GM12878 (cell line): ENCODE measurements around the gene ZNF334. TPM values are rescaled to one million over a fixed set of nuclear protein-coding genes. Genes with fewer than 3 reads are reported as not detected.

ENCODE experiments used
- ATAC-seq: fragments of 200-7000 bp; cut with Tn5 transposase; 3 replicates; pipeline ENCODE4 v1.9.1; 2020; ENCODE audit warnings: mild to moderate bottlenecking, moderate library complexity
- BruUV-seq: library from RNA; stranded (reverse); fragments of 400-500 nt; replicated peaks from 2 replicates; lab custom pipeline; 2021; lab: Mats Ljungman, UMichigan
- CTCF ChIA-PET: fragments of 300-600 bp; sonication (Branson Sonifier 250); formaldehyde crosslinking; extraction: SDS; loops from one replicate; lab custom pipeline; 2021; ENCODE audit warnings: inconsistent platforms; lab: Yijun Ruan, JAX
- POLR2A ChIA-PET: fragments of 350-600 bp; formaldehyde crosslinking; extraction: SDS; loops from one replicate; lab custom pipeline; 2021; ENCODE audit warnings: inconsistent platforms; lab: Charles Lee
- RAD21 ChIA-PET: fragments of 300-600 bp; sonication (Branson Sonifier 250); formaldehyde crosslinking; loops from one replicate; lab custom pipeline; 2023; ENCODE audit warnings: antibody characterized with exemption; ENCODE audit not compliant: unreplicated experiment; lab: Charles Lee
- SMC1A ChIA-PET: fragments of 300-600 bp; sonication (Branson Sonifier 250); formaldehyde crosslinking; loops from one replicate; lab custom pipeline; 2023; ENCODE audit not compliant: unreplicated experiment, uncharacterized antibody; lab: Charles Lee
- DNase-seq: peaks from one replicate; pipeline ENCODE4 v3.0.0-alpha.2; 2011; ENCODE audit warnings: low read depth, low spot score
- FAIRE-seq: peaks from 3 replicates; lab custom pipeline; 2011; peaks lifted over from hg19 to GRCh38; lab: Jason Lieb, UNC
- H2AFZ ChIP-seq: 2 replicates; pipeline ENCODE4 v1.6.0; 2011; ENCODE audit warnings: low read depth, low read length, control low read depth; ENCODE audit not compliant: control insufficient read depth
- H3K27ac ChIP-seq: 2 replicates; pipeline ENCODE4 v1.5.1; 2011; ENCODE audit warnings: control low read depth; ENCODE audit not compliant: control insufficient read depth, insufficient read depth
- H3K27me3 ChIP-seq, 2 experiments: replicated peaks in 1 of 2; 2 replicates each; pipeline versions ENCODE4 v1.6.0 to v1.6.1; 2011; ENCODE audit warnings: low read length in 1 of 2; ENCODE audit not compliant: control insufficient read depth in 2 of 2, insufficient read depth in 2 of 2
- H3K36me3 ChIP-seq, 2 experiments: 2 replicates each; pipeline ENCODE4 v1.5.1; 2011; ENCODE audit warnings: low read length in 1 of 2; ENCODE audit not compliant: control insufficient read depth in 2 of 2, insufficient read depth in 2 of 2
- H3K4me1 ChIP-seq: 2 replicates; pipeline ENCODE4 v1.6.1; 2011; ENCODE audit warnings: mild to moderate bottlenecking, low read length, moderate library complexity, mixed read lengths; ENCODE audit not compliant: control insufficient read depth, insufficient read depth
- H3K4me2 ChIP-seq: 2 replicates; pipeline ENCODE4 v1.6.0; 2011; ENCODE audit warnings: control low read depth; ENCODE audit not compliant: control insufficient read depth, insufficient read depth
- H3K4me3 ChIP-seq: fragments of 200-600 bp; sonication (generic); 2 replicates; pipeline ENCODE4 v1.5.1; 2016
- H3K79me2 ChIP-seq: 2 replicates; pipeline ENCODE4 v1.6.0; 2011; ENCODE audit warnings: low read length; ENCODE audit not compliant: control insufficient read depth, insufficient read depth
- H3K9ac ChIP-seq: 2 replicates; pipeline ENCODE4 v1.8.0; 2011; ENCODE audit warnings: low read length, control low read depth, mixed read lengths; ENCODE audit not compliant: control insufficient read depth, insufficient read depth
- H3K9me3 ChIP-seq: replicated peaks from 3 replicates; pipeline ENCODE4 v1.5.1; 2011; ENCODE audit warnings: mild to moderate bottlenecking, low read length; ENCODE audit not compliant: control insufficient read depth, insufficient read depth
- H4K20me1 ChIP-seq: 2 replicates; pipeline ENCODE4 v1.6.0; 2011; ENCODE audit not compliant: control insufficient read depth, insufficient read depth
- BACH1 ChIP-seq: fragments of 450-650 bp; IDR thresholded peaks from 2 replicates; pipeline ENCODE4 v1.6.1; 2017; ENCODE audit warnings: mild to moderate bottlenecking, borderline replicate concordance
- CBFB ChIP-seq: IDR thresholded peaks from 2 replicates; pipeline ENCODE4 v1.6.1; 2016; ENCODE audit warnings: antibody characterized with exemption, low read depth
- CREB1 ChIP-seq: IDR thresholded peaks from 2 replicates; pipeline ENCODE4 v1.6.1; 2012; ENCODE audit warnings: low read depth, mild to moderate bottlenecking, inconsistent platforms
- CREM ChIP-seq: IDR thresholded peaks from 2 replicates; pipeline ENCODE4 v1.6.1; 2014; ENCODE audit warnings: antibody characterized with exemption, low read depth
- EP300 ChIP-seq, 2 experiments: fragments of 150-350 bp in 1 of 2; IDR thresholded peaks; 2 replicates each; pipeline ENCODE4 v1.6.1; 2011 to 2012; ENCODE audit warnings: low read depth in 2 of 2, low read length in 2 of 2, borderline replicate concordance in 1 of 2, improper control_type of control experiment in 1 of 2, inconsistent platforms in 1 of 2; ENCODE audit not compliant: control insufficient read depth in 1 of 2
- KLF5 ChIP-seq: fragments of 450-650 bp; IDR thresholded peaks from 2 replicates; pipeline ENCODE4 v1.6.1; 2014; ENCODE audit warnings: mild to moderate bottlenecking; ENCODE audit not compliant: partially characterized antibody
- MTA3 ChIP-seq: IDR thresholded peaks from 2 replicates; pipeline ENCODE4 v1.6.1; 2012; ENCODE audit warnings: low read length, inconsistent platforms, borderline replicate concordance
- POU2F2 ChIP-seq: IDR thresholded peaks from 3 replicates; pipeline ENCODE4 v1.6.1; 2011; ENCODE audit warnings: low read depth, mild to moderate bottlenecking, low read length, borderline replicate concordance
- RUNX3 ChIP-seq: IDR thresholded peaks from 2 replicates; pipeline ENCODE4 v1.6.1; 2012; ENCODE audit warnings: low read length, inconsistent platforms
- SPI1 ChIP-seq: IDR thresholded peaks from 2 replicates; pipeline ENCODE4 v1.6.1; 2011; ENCODE audit warnings: low read depth, mild to moderate bottlenecking, low read length, moderate library complexity, borderline replicate concordance; ENCODE audit not compliant: insufficient read depth
- SRF ChIP-seq, 2 experiments: IDR thresholded peaks; 2 replicates each; pipeline ENCODE4 v1.6.1; 2011; ENCODE audit warnings: low read depth in 2 of 2, low read length in 2 of 2, mild to moderate bottlenecking in 1 of 2, moderate library complexity in 1 of 2
- TARDBP ChIP-seq: IDR thresholded peaks from 2 replicates; pipeline ENCODE4 v1.6.1; 2016; ENCODE audit warnings: borderline replicate concordance
- ZBED1 ChIP-seq: IDR thresholded peaks from 2 replicates; pipeline ENCODE4 v1.6.1; 2016; ENCODE audit warnings: borderline replicate concordance
- ZNF592 ChIP-seq: fragments of 450-650 bp; IDR thresholded peaks from 2 replicates; pipeline ENCODE4 v1.6.1; 2017; ENCODE audit warnings: mild to moderate bottlenecking, moderate library complexity
- ZNF622 ChIP-seq: fragments of 450-650 bp; IDR thresholded peaks from 2 replicates; pipeline ENCODE4 v1.6.1; 2017; ENCODE audit warnings: mild to moderate bottlenecking, inconsistent platforms
- WGBS: methylation state at CpG from one replicate; pipeline ENCODE4 v1.1.6; 2016; ENCODE audit warnings: low lambda C conversion rate; ENCODE audit not compliant: insufficient replicate concordance, insufficient coverage; ENCODE audit errors: missing lambda C conversion rate; 5-methylcytosine and 5-hydroxymethylcytosine counted together
- in situ Hi-C: fragments of 300-500 bp; cut with MboI; formaldehyde crosslinking; loops from 9 replicates; pipeline ENCODE4 v1.14.3; 2018; ENCODE audit warnings: mixed read lengths
- intact Hi-C: fragments of 100-400 bp; cut with micrococcal nuclease; formaldehyde crosslinking; loops from one replicate; pipeline ENCODE4 v1.14.2; 2022; ENCODE audit not compliant: unreplicated experiment
- polyA plus RNA-seq, 11 experiments: library from polyadenylated mRNA; depleted of rRNA in 4 of 11; unstranded in 6 of 11; stranded (reverse) in 5 of 11; fragments of >200 nt; fragmentation: Nextera tagmentation in 4 of 11; fragmentation: Illumina TruSeq in 1 of 11; extraction: Ambion mirVana in 4 of 11; extraction: Trizol in 1 of 11; gene quantifications; 1 replicate in 1 of 11; 2 replicates in 10 of 11; pipeline versions ENCODE4 v1.2.1 to v1.2.3, GENCODE V29; 2011 to 2016; ENCODE audit warnings: inconsistent platforms in 2 of 11, missing spikeins in 2 of 11, low read depth in 1 of 11
- total RNA-seq, 4 experiments: library from RNA; depleted of rRNA in 3 of 4; stranded (reverse); fragments of >200 nt in 3 of 4; fragmentation: Illumina TruSeq in 1 of 4; extraction: Trizol in 1 of 4; gene quantifications; 2 replicates each; pipeline versions ENCODE4 v1.2.1 to v1.2.3, GENCODE V29; 2013 to 2021

ZNF334 gene
- total and polyA plus RNA-seq, 10 of the 15 experiments (the other 5 are each of a cell fraction or from before 2014, with no cell fraction given) = 0.08 to 2.0 (median 1.2) TPM

- TF ChIP-seq ZNF592 (no peak), ZBED1 (peak; percentile 73; the same call in 1 of the 2 replicates)
These were observed 39.4 kb upstream of the ZNF334 start (continued) for GRCh38 chr20:46552460-46553420.

GRCh38 chr20:46551522-46552381, 38.4 kb upstream of the ZNF334 start:
- Histone ChIP-seq H3K36me3 (no peaks in the 10 kb centered on the region), H3K27me3 (no peaks in the 10 kb centered on the region), H3K9ac (peak overlapping the region; percentile 27), H3K4me2 (0 out of 2 replicates have a peak overlapping the region, but pooled peaks have one; percentile 24), H2AFZ (peak overlapping the region; percentile 30; the same call in 1 of the 2 replicates), H3K4me1 (peaks cover 71% of the 10 kb centered on the region), H3K4me3 (no peak overlapping the region; the same call in 1 of the 2 replicates), H4K20me1 (no peaks in the 10 kb centered on the region), H3K9me3 (no peaks in the 10 kb centered on the region), H3K27ac (peak overlapping the region; percentile 76), H3K79me2 (no peaks in the 10 kb centered on the region)
- SMC1A ChIA-PET = interaction anchor here (0.7 to 4.3 kb wide), 7 partner anchors 13 to 954 kb away, joined by 3 to 19 read pairs (median 3); no protein-coding TSS in a partner anchor
- DNase-seq = no peak
- BruUV-seq = TSS peak; percentile 76
- peak; percentile 83 for ATAC-seq
- POLR2A ChIA-PET = interaction anchor here (0.6 to 2.2 kb wide), 5 partner anchors 11 to 917 kb away, joined by 3 to 9 read pairs (median 4); no protein-coding TSS in a partner anchor
- WGBS = 59% methylated on average over 12 of the region's 12 CpGs
- CTCF ChIA-PET = interaction anchor here (0.6 to 4.3 kb wide), 11 partner anchors 10 to 135 kb away, joined by 3 to 43 read pairs (median 3); no protein-coding TSS in a partner anchor
- RAD21 ChIA-PET = interaction anchor here (0.8 to 2.3 kb wide), 6 partner anchors 9 to 132 kb away, joined by 3 to 8 read pairs (median 4); no protein-coding TSS in a partner anchor
- peak; percentile 35 for FAIRE-seq
- in situ Hi-C loops = loop anchor here (10.0 kb wide), 1 partner anchor 133 kb away; the partner anchor contains the start of gene TP53RK
- intact Hi-C loops = no loop called here
- TF ChIP-seq SPI1 = peak; percentile 74; the same call in 1 of the 2 replicates
- TF ChIP-seq BACH1 = no peak
- TF ChIP-seq ZNF622 = no peak
- TF ChIP-seq SRF (IDR thresholded peaks at IDR 0.05; ENCODE audit: low read depth in 2 of 2, low read length in 2 of 2) = peak; percentile 80 to 97
- TF ChIP-seq RUNX3 = peak; percentile 50; the same call in 1 of the 2 replicates
- peak; percentile 61; the same call in 1 of the 2 replicates for TF ChIP-seq CREM
- TF ChIP-seq TARDBP = no peak
- 0 out of 2 replicates have a peak, but pooled peaks have one; percentile 30 for TF ChIP-seq CREB1
- 0 out of 2 replicates have a peak, but pooled peaks have one; percentile 32 for TF ChIP-seq MTA3
- TF ChIP-seq CBFB = no peak
- TF ChIP-seq KLF5 = no peak
- no peak for TF ChIP-seq POU2F2
- TF ChIP-seq EP300 (IDR thresholded peaks at IDR 0.05; ENCODE audit: borderline replicate concordance in 1 of 2, control insufficient read depth in 1 of 2, low read depth in 2 of 2, low read length in 2 of 2) = peak in 1 of 2 experiments; percentile 34; a peak in 1 of 4 replicates
